HG02763 (cell line): ENCODE results near the gene GARNL3.

Experiments used
- ATAC-seq: cut with Tn5 transposase; IDR thresholded peaks from one replicate; pipeline ENCODE4 v1.9.1; 2021; ENCODE audit warnings: mild to moderate bottlenecking, moderate library complexity; ENCODE audit not compliant: unreplicated experiment

GARNL3 gene

GRCh38 chr9:127344368-127345000 lies 79.9 kb downstream of the GARNL3 start:
- ATAC-seq, result no peak

- ATAC-seq, result no peak
Observed at GRCh38 chr9:127345566-127345965, 81.0 kb downstream of the GARNL3 start.

- ATAC-seq, result no peak
Observed at GRCh38 chr9:127346584-127346983, 82.0 kb downstream of the GARNL3 start.

- no peak for ATAC-seq
Observed at GRCh38 chr9:127347831-127348776, 83.5 kb downstream of the GARNL3 start.

GRCh38 chr9:127349483-127350113 lies 85.0 kb downstream of the GARNL3 start:
- ATAC-seq, result no peak

GRCh38 chr9:127351182-127352166 lies 86.9 kb downstream of the GARNL3 start:
- no peak for ATAC-seq

GRCh38 chr9:127353882-127354281 lies 89.3 kb downstream of the GARNL3 start:
- no peak for ATAC-seq

GRCh38 chr9:127356906-127357305 lies 92.3 kb downstream of the GARNL3 start:
- no peak for ATAC-seq

- ATAC-seq, result no peak
Observed at GRCh38 chr9:127358023-127358535, 93.5 kb downstream of the GARNL3 start.

- no peak for ATAC-seq
Observed at GRCh38 chr9:127358770-127359169, 94.2 kb downstream of the GARNL3 start.

GRCh38 chr9:127360250-127360649 lies 95.7 kb downstream of the GARNL3 start:
- ATAC-seq, result no peak

GRCh38 chr9:127360829-127361228 lies 96.3 kb downstream of the GARNL3 start:
- no peak for ATAC-seq

- no peak for ATAC-seq
Observed at GRCh38 chr9:127361561-127361960, 97.0 kb downstream of the GARNL3 start.

GRCh38 chr9:127362829-127363228 lies 98.3 kb downstream of the GARNL3 start:
- no peak for ATAC-seq

GRCh38 chr9:127365461-127365860 lies 100.9 kb downstream of the GARNL3 start:
- ATAC-seq, result no peak

GRCh38 chr9:127366594-127366993 lies 102.0 kb downstream of the GARNL3 start:
- ATAC-seq, result no peak

GRCh38 chr9:127368852-127369402 lies 104.4 kb downstream of the GARNL3 start:
- ATAC-seq, result no peak

- ATAC-seq, result no peak
Observed at GRCh38 chr9:127369428-127369827, 104.9 kb downstream of the GARNL3 start.

GRCh38 chr9:127370147-127370579 lies 105.6 kb downstream of the GARNL3 start:
- ATAC-seq, result no peak
